ENCODE data around the gene PHLDB2. TPM values are rescaled to one million over a fixed set of nuclear protein-coding genes. Genes with fewer than 3 reads are reported as not detected.

The PHLDB2 gene
- total RNA-seq, 2 experiments from 2014 or later = 5.8 to 6.0 TPM

GRCh38 chr3:111846039-111846438 is 13.0 kb upstream of the PHLDB2 start:
- intact Hi-C loops (cut with DNase I, micrococcal nuclease) = no loop called here
- Mint-ChIP-seq H3K36me3 (ENCODE audit: low read depth) (no peaks in the 10 kb centered on the region), H3K9me3 (no peaks in the 10 kb centered on the region), H3K4me1 (ENCODE audit: low read depth) (no peaks in the 10 kb centered on the region), H3K27ac (no peak overlapping the region), H3K4me3 (no peak overlapping the region), H3K27me3 (peaks cover 15% of the 10 kb centered on the region)
- Histone ChIP-seq H3K4me3 (ENCODE audit: low read length) (no peak overlapping the region), H3K9me3 (ENCODE audit: control insufficient read depth in 1 of 2, insufficient read depth in 1 of 2, low read length in 2 of 2) (peaks cover 0 to 4% of the 10 kb centered on the region in 2 experiments), H3K36me3 (ENCODE audit: insufficient read depth, low read length) (no peaks in the 10 kb centered on the region), H3K4me1 (ENCODE audit: insufficient read depth, low read length) (no peaks in the 10 kb centered on the region), H3K27ac (ENCODE audit: low read depth in 1 of 2, low read length in 2 of 2) (no peak overlapping the region), H3K27me3 (ENCODE audit: control insufficient read depth in 1 of 2, insufficient read depth in 2 of 2, low read length in 2 of 2) (no peaks in the 10 kb centered on the region)
- POLR2A ChIA-PET = interaction anchor here (0.9 kb wide), 1 partner anchor 251 kb away, joined by 3 read pairs; the partner anchor contains the start of gene ZBED2
- TF ChIP-seq CTCF (IDR thresholded peaks at IDR 0.05) = no peak
- no peak for DNase-seq
- ATAC-seq (ENCODE audit: poor library complexity) = no peak
- CTCF ChIA-PET = interaction anchor here (1.1 kb wide), 1 partner anchor 21 kb away, joined by 3 read pairs; no protein-coding TSS in a partner anchor

- H3K4me3 Mint-ChIP-seq = no peak overlapping the region
- Histone ChIP-seq H3K27ac (ENCODE audit: low read depth in 1 of 2, low read length in 2 of 2) (no peak overlapping the region), H3K9me3 (ENCODE audit: control insufficient read depth in 1 of 2, insufficient read depth in 1 of 2, low read length in 2 of 2) (peaks cover 0 to 4% of the 10 kb centered on the region in 2 experiments), H3K4me3 (ENCODE audit: low read length) (no peak overlapping the region), H3K36me3 (ENCODE audit: insufficient read depth, low read length) (no peaks in the 10 kb centered on the region), H3K4me1 (ENCODE audit: insufficient read depth, low read length) (peaks cover 5% of the 10 kb centered on the region), H3K27me3 (ENCODE audit: control insufficient read depth in 1 of 2, insufficient read depth in 2 of 2, low read length in 2 of 2) (no peaks in the 10 kb centered on the region)
- ChIA-PET CTCF (interaction anchor here (1.1 kb wide), 1 partner anchor 21 kb away, joined by 3 read pairs; no protein-coding TSS in a partner anchor), POLR2A (interaction anchor here (0.9 kb wide), 1 partner anchor 252 kb away, joined by 3 read pairs; the partner anchor contains the start of gene ZBED2)
- no peak for TF ChIP-seq CTCF (IDR thresholded peaks at IDR 0.05)
- intact Hi-C loops (cut with DNase I, micrococcal nuclease) = no loop called here
- no peaks in the 10 kb centered on the region for H3K9me3 Mint-ChIP-seq
- peaks cover 5% of the 10 kb centered on the region for H3K4me1 Mint-ChIP-seq (ENCODE audit: low read depth)
- ATAC-seq (ENCODE audit: poor library complexity) (no peak), DNase-seq (no peak)
- no peak overlapping the region for H3K27ac Mint-ChIP-seq
- no peaks in the 10 kb centered on the region for H3K36me3 Mint-ChIP-seq (ENCODE audit: low read depth)
- peaks cover 15% of the 10 kb centered on the region for H3K27me3 Mint-ChIP-seq
These were observed 12.3 kb upstream of the PHLDB2 start for GRCh38 chr3:111846717-111847116.

- Histone ChIP-seq H3K4me1 (ENCODE audit: insufficient read depth, low read length) (peaks cover 6% of the 10 kb centered on the region), H3K27ac (ENCODE audit: low read depth in 1 of 2, low read length in 2 of 2) (no peak overlapping the region), H3K4me3 (ENCODE audit: low read length) (no peak overlapping the region), H3K27me3 (ENCODE audit: control insufficient read depth in 1 of 2, insufficient read depth in 2 of 2, low read length in 2 of 2) (no peaks in the 10 kb centered on the region), H3K36me3 (ENCODE audit: insufficient read depth, low read length) (no peaks in the 10 kb centered on the region), H3K9me3 (ENCODE audit: control insufficient read depth in 1 of 2, insufficient read depth in 1 of 2, low read length in 2 of 2) (peaks cover 0 to 4% of the 10 kb centered on the region in 2 experiments)
- no peak for ATAC-seq (ENCODE audit: poor library complexity)
- intact Hi-C loops (cut with DNase I, micrococcal nuclease) = no loop called here
- H3K9me3 Mint-ChIP-seq = no peaks in the 10 kb centered on the region
- no peak overlapping the region for H3K4me3 Mint-ChIP-seq
- no peak overlapping the region for H3K27ac Mint-ChIP-seq
- peaks cover 15% of the 10 kb centered on the region for H3K27me3 Mint-ChIP-seq
- H3K4me1 Mint-ChIP-seq (ENCODE audit: low read depth) = peaks cover 7% of the 10 kb centered on the region
- no peak for DNase-seq
- POLR2A ChIA-PET = no interaction called here
- CTCF ChIA-PET = no interaction called here
- H3K36me3 Mint-ChIP-seq (ENCODE audit: low read depth) = no peaks in the 10 kb centered on the region
- TF ChIP-seq CTCF (IDR thresholded peaks at IDR 0.05) = no peak
These were observed 10.8 kb upstream of the PHLDB2 start for GRCh38 chr3:111848283-111848682.
